ENCODE results near the gene KCNIP4. TPM values are rescaled to one million over a fixed set of nuclear protein-coding genes. Genes with fewer than 3 reads are reported as not detected.

KCNIP4 gene
- polyA plus RNA-seq, 3 donors, result 0.09 to 0.25 TPM; not detected in 1

- H3K9ac ChIP-seq (ENCODE audit: insufficient read depth, low read length, poor library complexity, severe bottlenecking), result no peak overlapping the region
- no peak overlapping the region for H3K4me2 ChIP-seq (replicated peaks; ENCODE audit: extremely low read depth, low read length, poor library complexity, severe bottlenecking)
- H3K4me3 ChIP-seq (replicated peaks in 1 of 3; ENCODE audit: low read depth in 2 of 3, low read length in 3 of 3), result no peak overlapping the region
- Mint-ChIP-seq H3K27me3 (ENCODE audit: low read depth in 3 of 3) (peaks cover 0 to 2% (median 2%) of the 10 kb centered on the region in 3 donors), H3K9me3 (peaks cover 0 to 2% (median 0%) of the 10 kb centered on the region in 7 donors), H3K4me3 (no peak overlapping the region), H3K4me1 (no peaks in the 10 kb centered on the region), H3K36me3 (no peaks in the 10 kb centered on the region), H3K27ac (no peak overlapping the region)
- no peaks in the 10 kb centered on the region for H3K9me3 ChIP-seq (replicated peaks in 1 of 2; ENCODE audit: control insufficient read depth in 1 of 2, insufficient read depth in 1 of 2, low read length in 2 of 2)
- no peaks in the 10 kb centered on the region for H4K20me1 ChIP-seq (ENCODE audit: insufficient read depth, low read length)
- H2AFZ ChIP-seq (ENCODE audit: insufficient read depth, low read depth, low read length, poor library complexity, severe bottlenecking), result no peak overlapping the region
- WGBS (ENCODE audit: insufficient coverage), result 72% methylated on average over 3 of the region's 3 CpGs
- TF ChIP-seq, protein P1, sequence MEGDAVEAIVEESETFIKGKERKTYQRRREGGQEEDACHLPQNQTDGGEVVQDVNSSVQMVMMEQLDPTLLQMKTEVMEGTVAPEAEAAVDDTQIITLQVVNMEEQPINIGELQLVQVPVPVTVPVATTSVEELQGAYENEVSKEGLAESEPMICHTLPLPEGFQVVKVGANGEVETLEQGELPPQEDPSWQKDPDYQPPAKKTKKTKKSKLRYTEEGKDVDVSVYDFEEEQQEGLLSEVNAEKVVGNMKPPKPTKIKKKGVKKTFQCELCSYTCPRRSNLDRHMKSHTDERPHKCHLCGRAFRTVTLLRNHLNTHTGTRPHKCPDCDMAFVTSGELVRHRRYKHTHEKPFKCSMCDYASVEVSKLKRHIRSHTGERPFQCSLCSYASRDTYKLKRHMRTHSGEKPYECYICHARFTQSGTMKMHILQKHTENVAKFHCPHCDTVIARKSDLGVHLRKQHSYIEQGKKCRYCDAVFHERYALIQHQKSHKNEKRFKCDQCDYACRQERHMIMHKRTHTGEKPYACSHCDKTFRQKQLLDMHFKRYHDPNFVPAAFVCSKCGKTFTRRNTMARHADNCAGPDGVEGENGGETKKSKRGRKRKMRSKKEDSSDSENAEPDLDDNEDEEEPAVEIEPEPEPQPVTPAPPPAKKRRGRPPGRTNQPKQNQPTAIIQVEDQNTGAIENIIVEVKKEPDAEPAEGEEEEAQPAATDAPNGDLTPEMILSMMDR (IDR thresholded peaks at IDR 0.05), result no peak
- H3K4me1 ChIP-seq (ENCODE audit: control insufficient read depth in 1 of 2, insufficient read depth in 2 of 2, low read length in 2 of 2), result no peaks in the 10 kb centered on the region
- intact Hi-C loops (cut with micrococcal nuclease), result no loop called here
- no peaks in the 10 kb centered on the region for H3K79me2 ChIP-seq (ENCODE audit: insufficient read depth, low read length)
- no peaks in the 10 kb centered on the region for H3K27me3 ChIP-seq (ENCODE audit: control insufficient read depth in 2 of 2, insufficient read depth in 2 of 2, low read length in 2 of 2)
- H3K36me3 ChIP-seq (replicated peaks in 1 of 2; ENCODE audit: control insufficient read depth in 1 of 2, insufficient read depth in 2 of 2, low read length in 2 of 2), result no peaks in the 10 kb centered on the region
- no peak overlapping the region for H3K27ac ChIP-seq (ENCODE audit: low read depth in 1 of 2, low read length in 2 of 2)
- no peak for DNase-seq
These were observed 26.9 kb downstream of the KCNIP4 start for GRCh38 chr4:21921526-21922180.

GRCh38 chr4:21915761-21916160, 32.8 kb downstream of the KCNIP4 start:
- no peak overlapping the region for H3K9ac ChIP-seq (ENCODE audit: insufficient read depth, low read length, poor library complexity, severe bottlenecking)
- no peaks in the 10 kb centered on the region for H3K4me1 ChIP-seq (ENCODE audit: control insufficient read depth in 1 of 2, insufficient read depth in 2 of 2, low read length in 2 of 2)
- intact Hi-C loops (cut with micrococcal nuclease), result no loop called here
- Mint-ChIP-seq H3K4me3 (no peak overlapping the region), H3K27me3 (ENCODE audit: low read depth in 3 of 3) (peaks cover 0 to 4% (median 0%) of the 10 kb centered on the region in 3 donors), H3K4me1 (no peaks in the 10 kb centered on the region), H3K36me3 (no peaks in the 10 kb centered on the region), H3K27ac (peak overlapping the region in 1 of 7 donors; percentile 22), H3K9me3 (peaks cover 0 to 9% (median 0%) of the 10 kb centered on the region in 7 donors)
- no peaks in the 10 kb centered on the region for H3K79me2 ChIP-seq (ENCODE audit: insufficient read depth, low read length)
- no peaks in the 10 kb centered on the region for H3K27me3 ChIP-seq (ENCODE audit: control insufficient read depth in 2 of 2, insufficient read depth in 2 of 2, low read length in 2 of 2)
- WGBS (ENCODE audit: insufficient coverage), result no CpG with 5 or more reads among the region's 3 CpGs
- no peaks in the 10 kb centered on the region for H3K9me3 ChIP-seq (replicated peaks in 1 of 2; ENCODE audit: control insufficient read depth in 1 of 2, insufficient read depth in 1 of 2, low read length in 2 of 2)
- H4K20me1 ChIP-seq (ENCODE audit: insufficient read depth, low read length), result no peaks in the 10 kb centered on the region
- no peak for DNase-seq
- H3K27ac ChIP-seq (ENCODE audit: low read depth in 1 of 2, low read length in 2 of 2), result no peak overlapping the region
- TF ChIP-seq, protein P1 (IDR thresholded peaks at IDR 0.05), result no peak
- no peak overlapping the region for H3K4me2 ChIP-seq (replicated peaks; ENCODE audit: extremely low read depth, low read length, poor library complexity, severe bottlenecking)
- H3K4me3 ChIP-seq (replicated peaks in 1 of 3; ENCODE audit: low read depth in 2 of 3, low read length in 3 of 3), result no peak overlapping the region
- no peak overlapping the region for H2AFZ ChIP-seq (ENCODE audit: insufficient read depth, low read depth, low read length, poor library complexity, severe bottlenecking)
- no peaks in the 10 kb centered on the region for H3K36me3 ChIP-seq (replicated peaks in 1 of 2; ENCODE audit: control insufficient read depth in 1 of 2, insufficient read depth in 2 of 2, low read length in 2 of 2)

Measured in CD14-positive monocyte (primary cell).